Spleen (tissue), 7 donors: ENCODE results near the gene EYS.

Experiments
- POLR2A ChIP-seq, 3 donors: fragments of 450-650 bp; IDR thresholded peaks; one replicate each; pipeline ENCODE4 v1.5.1; 2017; ENCODE audit warnings: antibody characterized with exemption in 3 of 3, mild to moderate bottlenecking in 1 of 3
- TF ChIP-seq, protein P1 (sequence below), 11 experiments: fragments of 200-600 bp in 7 of 11; fragments of 450-650 bp in 4 of 11; sonication (generic) in 4 of 11; IDR thresholded peaks in 8 of 11; conservative IDR thresholded peaks in 3 of 11; 1 replicate in 7 of 11; 2 replicates in 4 of 11; pipeline versions ENCODE4 v1.4.0 to v1.8.0; 2016 to 2021; ENCODE audit warnings: antibody characterized with exemption in 11 of 11, inconsistent platforms in 4 of 11, mild to moderate bottlenecking in 1 of 11
- donor health status: DM: no; HTN: no; CAD: no; lungs with moderate emphysema.
- donor health status: DM: no; HTN: no; CAD: no.
- donor health status: DM: no; HTN: no; CAD: no.

- TF ChIP-seq, protein P1, sequence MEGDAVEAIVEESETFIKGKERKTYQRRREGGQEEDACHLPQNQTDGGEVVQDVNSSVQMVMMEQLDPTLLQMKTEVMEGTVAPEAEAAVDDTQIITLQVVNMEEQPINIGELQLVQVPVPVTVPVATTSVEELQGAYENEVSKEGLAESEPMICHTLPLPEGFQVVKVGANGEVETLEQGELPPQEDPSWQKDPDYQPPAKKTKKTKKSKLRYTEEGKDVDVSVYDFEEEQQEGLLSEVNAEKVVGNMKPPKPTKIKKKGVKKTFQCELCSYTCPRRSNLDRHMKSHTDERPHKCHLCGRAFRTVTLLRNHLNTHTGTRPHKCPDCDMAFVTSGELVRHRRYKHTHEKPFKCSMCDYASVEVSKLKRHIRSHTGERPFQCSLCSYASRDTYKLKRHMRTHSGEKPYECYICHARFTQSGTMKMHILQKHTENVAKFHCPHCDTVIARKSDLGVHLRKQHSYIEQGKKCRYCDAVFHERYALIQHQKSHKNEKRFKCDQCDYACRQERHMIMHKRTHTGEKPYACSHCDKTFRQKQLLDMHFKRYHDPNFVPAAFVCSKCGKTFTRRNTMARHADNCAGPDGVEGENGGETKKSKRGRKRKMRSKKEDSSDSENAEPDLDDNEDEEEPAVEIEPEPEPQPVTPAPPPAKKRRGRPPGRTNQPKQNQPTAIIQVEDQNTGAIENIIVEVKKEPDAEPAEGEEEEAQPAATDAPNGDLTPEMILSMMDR (IDR thresholded peaks at IDR 0.05 in 8 of 11, conservative IDR thresholded peaks at IDR 0.05 in 3 of 11): no peak
- no peak for TF ChIP-seq POLR2A (IDR thresholded peaks at IDR 0.05)
These were observed 149.8 kb downstream of the EYS start for GRCh38 chr6:65557224-65557623.
